DMS79 (cell line): ENCODE measurements around the gene EMSY.

Experiments
- DNase-seq: peaks from one replicate; lab custom pipeline; 2025; lab: John Stamatoyannopoulos, UW

EMSY gene

DNA sequence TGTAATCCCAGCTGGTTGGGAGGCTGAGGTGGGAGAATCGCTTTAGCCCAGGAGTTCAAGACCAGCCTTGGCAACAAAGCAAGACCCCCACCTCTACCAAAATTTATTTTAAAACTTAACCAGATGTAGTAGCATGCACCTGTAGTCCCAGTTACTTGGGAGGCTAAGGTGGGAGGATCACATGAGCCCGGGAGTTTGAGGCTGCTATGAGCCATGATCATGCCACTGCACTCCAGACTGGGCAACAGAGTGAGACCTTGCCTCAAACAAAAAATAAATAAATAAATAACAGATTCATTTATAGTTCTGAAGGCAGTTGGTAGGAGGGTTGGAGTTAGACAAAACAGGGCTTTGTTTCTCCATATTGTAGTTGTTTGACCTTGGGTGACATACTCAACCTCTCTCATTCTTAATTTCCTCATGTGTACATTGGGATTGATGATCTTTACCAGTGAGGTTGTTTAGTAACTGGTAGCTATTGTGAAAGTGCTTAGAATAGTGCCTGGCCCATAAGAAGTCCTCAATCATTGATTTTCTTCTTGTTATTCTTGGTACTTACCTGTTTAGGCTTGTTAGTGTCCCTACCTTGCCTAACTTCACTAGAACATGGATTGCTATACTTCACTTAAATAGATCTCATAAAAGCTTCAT lies 79.1 kb downstream of the EMSY start:
- DNase-seq, result no peak

DNA sequence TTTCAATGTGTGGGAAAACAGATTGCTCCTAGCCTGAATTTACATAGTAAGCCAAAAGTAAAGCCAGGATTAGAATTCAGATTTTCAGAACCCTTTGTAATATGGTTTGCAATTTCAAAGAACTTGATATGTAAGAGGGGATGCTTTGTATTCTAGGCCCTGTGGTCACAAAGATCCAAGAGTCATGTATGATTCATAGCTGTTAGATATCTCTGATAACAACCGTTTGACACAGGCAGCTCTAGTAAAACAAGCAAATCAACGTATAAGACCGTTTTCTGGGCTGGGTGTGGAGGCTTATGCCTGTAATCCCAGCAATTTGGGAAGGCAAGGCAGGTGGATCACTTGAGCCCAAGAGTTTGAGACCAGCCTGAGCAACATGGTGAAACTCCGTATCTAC lies 79.6 kb downstream of the EMSY start:
- no peak for DNase-seq

DNA sequence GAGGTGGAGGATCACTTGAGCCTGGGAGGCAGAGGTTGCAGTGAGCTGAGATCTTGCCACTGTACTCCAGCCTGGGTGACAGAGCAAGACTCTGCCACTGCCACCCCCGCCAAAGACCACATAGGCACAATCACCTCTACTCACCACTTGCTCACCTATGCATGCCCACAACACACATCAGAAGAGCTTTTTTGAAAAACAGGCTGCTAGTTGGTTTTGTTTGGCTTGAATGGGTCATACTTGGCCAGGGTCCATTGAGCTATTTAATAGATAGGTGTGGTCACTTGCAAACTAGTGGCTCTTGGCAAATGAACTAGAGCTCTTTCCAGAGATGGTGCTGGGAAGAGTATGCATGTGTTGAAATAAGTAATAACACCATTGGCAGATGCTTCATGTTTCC lies 80.1 kb downstream of the EMSY start:
- DNase-seq, result peak; percentile 1

DNA sequence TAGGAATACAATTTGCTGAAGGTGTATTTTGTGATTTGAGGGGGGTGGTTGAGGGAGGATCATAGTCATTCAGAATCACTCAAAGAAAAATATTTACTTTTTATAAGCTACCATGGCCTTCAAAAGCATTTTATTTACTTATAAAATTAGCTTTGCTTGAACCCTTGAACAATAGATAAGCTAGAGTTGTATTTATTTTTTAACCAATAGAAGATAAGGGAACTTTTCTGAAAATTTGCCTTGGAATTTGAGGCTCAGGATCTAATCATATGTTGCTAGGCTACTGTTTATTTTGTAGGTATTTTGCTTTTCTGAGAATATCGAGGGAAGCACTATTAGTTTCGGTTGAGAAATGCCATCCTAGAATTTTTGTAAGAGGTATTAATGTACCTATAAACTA lies 82.1 kb downstream of the EMSY start:
- DNase-seq, result no peak

DNA sequence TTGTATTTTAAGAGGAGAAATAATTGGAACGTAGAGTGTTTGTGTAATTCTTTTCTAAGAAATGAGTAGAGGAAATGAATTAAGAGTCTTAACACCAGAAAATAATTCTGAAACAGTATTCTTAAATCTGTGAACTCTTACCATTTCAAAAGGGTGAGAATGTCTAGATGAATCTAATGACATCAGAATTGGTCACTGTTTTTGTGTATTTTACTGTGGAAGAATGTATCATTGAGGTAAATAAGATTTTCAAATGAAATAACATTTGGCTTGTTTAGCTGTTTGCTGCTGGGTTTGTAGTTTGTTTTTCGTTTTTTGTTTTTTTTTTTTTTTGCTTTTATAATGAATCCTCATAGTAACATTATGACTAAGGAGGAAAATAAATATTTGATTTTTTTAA lies 97.6 kb downstream of the EMSY start:
- DNase-seq, result no peak

DNA sequence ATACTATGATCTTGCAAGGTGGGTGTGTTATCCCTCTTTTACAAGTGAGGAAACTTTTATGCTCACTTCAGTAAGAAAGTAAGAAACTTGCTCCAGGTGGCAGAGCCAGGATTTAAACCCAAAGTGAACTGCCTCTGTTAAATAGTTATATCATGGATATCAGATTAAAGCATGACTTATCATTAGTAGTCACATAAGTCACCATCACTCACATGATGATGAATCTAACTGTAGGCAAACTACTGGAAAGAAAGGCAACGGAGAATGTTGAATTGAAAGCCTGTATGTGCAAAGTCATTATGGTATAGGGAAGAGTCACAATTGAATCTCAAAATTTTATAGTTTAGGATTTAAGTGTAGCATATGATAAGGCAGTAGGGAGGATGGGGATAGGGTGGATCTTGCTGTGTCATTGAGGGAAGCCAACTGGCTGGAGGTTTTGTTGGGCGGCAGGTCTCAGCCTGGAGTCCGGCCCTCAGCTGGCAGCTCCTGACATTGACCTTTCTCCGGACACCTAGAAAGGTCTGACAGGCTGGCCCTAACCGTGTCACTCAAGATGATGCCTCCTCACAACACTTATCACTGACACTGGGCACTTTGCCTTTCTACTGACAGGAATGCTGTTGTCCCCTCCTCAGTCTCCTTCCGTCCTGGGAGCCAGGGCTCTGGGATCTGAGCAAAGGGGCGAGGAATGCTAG lies 98.3 kb downstream of the EMSY start:
- DNase-seq, result no peak

DNA sequence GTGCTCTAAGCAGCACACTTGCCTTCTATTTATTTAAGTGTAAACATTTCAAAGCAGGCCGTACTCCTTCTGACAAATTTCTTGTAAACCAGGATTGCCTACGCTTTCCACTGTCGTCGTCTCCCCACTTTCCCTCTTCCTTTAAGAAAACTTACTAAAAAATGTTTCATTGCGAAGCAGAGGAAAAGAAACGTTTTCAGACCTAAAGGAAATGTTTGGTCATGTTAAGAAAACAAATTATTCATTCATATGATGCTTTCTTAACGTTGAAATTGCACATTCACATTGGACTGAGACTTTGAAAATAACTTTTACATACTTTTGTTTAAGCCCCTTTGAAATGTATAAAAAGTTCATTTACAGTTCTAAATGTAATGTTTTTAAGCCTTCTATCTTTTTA lies 106.0 kb downstream of the EMSY start:
- DNase-seq, result no peak

DNA sequence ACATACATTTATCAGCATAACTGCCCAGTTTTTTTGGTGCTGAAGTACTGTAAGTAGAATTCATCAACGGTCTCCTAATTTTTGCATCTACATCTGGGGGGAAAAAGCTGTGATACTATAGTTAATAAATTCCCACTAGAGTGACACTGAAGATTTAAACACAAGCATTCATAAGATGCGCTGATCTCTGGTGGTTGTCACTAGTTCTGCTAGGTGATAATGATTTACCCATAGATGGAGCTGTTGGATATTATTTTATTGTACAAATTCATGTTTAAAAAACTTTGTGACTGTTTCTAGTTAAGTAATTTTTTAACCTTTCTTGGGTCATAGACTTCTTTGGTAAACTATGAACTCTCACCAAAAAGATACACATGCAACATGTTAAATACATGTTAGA lies 106.6 kb downstream of the EMSY start:
- DNase-seq, result no peak

DNA sequence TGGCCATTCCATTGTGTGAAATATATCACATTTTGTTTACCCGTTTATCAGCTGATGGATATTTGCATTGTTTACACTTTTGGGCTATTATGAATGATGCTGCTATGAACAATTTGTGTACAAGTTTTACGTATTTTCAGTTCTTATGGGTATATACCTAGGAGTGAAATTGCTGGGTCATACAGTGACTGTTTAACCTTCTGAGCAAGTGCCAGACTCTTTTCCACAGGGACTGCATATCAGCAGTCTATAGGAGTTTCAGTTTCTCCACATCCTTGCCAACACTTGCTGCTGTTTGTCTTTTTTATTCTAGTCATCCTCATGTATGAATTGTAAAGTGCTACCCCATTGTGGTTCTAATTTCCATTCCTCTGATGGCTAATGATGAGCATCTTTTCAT lies 108.2 kb downstream of the EMSY start:
- no peak for DNase-seq

DNA sequence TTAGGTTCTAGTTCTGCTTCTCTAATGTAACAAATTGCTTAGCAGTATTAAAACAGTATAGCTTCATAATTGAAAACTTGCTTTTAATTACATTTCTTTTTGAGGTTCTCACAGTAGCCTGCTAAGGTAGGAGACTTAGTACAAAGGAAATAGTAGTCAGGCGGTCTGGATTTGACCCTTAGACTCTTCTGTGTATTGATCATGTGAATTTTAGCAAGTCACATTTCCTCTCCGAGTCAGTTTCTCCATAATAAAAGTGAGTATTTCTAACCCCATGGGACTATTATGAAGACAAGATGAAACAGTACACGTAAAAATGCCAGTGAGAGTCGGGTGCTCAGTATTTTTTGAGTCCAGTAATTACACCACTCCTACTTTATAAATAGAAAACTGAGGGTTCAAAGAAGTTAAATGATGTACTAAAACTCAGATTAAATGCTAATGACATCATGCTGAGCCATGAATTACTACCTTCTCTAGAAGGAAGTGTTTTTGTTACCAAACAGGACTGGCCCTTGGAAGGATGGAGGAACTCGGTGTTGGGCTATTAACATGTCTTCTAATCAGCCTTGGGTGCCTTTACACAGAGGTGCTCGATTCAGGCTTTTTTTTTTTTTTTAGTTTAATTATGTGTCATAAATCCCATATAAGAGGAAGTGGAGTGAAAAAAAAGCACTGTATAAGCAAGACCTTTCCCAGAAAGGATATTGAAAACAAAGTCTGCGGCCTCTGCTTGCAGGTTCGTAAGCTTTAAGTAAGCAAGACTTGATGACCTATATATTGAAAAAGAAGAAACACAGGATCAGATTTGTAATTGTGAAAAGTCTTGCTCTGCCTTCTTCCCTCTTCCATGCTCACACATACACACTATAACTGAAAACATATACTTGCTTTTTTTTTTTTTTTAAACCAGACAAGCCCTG lies 109.0 kb downstream of the EMSY start:
- no peak for DNase-seq

DNA sequence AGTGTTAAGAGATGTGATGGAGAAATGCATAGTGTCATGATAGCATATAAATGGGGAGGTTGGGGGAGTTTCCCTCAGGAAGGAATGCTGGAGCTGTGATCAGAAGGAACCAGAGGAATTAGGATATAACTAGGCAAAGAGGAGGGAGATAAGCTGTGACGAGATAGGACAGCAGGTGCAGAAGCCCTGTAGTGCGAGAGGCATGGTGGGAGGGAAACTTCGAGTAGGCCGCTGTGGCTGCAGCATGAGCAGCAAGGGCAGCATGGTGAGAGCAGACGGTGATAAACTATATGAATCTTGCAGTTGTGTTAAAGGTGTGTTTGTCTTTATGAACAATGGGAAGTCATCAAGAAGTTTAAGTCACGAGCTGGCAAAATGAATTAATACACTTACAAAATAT lies 109.9 kb downstream of the EMSY start:
- DNase-seq, result no peak

DNA sequence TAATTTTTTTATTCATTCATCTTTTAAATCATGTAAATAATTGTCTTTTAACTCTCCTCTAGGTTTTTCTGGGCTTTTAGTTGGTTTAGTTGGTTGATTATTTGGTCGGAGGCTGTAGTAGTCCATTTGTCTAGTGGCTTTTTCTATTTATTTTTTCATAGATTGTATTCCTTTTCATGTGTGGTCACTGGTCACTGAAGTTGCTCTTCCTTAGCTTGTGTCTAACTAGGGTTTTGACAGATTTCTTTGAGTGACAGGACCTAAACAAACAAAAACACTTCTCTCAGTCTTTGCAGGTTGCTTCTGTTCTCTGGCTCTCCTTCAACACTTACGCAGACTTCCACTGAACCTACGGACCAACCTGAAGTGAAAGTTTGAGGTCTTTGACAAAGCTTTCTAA lies 112.6 kb downstream of the EMSY start:
- DNase-seq, result no peak

DNA sequence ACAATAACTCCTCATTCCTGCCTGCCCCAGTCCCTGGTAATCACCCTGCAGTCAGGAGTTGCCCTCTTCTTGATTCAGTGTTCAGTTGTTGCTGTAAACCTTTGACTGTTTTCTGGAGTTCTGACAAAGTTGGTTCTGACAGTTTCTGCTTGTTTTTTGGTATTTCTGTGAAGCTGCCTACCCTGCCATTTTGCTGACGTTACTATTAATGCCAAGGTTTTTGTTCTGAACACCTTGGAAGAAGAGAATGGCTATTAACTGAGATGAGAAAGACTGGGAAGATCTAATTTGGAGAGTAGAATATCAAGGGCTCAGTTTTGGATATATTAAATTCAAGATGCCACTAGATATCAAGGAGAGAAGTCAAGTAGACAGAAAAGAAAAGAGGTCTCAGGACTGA lies 113.7 kb downstream of the EMSY start:
- DNase-seq, result no peak

DNA sequence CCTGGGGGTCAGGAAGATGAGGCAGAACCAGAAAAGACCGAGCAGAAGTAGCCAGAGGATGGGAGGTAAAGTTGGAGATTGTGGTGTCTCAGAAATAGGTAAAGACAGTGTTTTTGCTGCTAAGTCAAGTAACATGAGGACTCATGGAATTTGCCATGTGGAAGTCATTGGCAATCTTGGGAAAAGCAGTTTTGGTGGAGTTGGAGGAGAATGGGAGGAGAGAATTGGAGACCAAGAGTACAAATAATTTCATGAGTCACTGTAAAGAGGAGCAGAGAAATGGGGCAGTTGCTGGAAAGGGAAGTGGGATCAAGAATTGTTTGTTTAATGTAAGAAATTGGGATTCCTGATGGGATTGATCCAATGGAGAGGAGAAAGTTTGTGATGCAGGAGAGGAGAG lies 114.1 kb downstream of the EMSY start:
- DNase-seq, result no peak

DNA sequence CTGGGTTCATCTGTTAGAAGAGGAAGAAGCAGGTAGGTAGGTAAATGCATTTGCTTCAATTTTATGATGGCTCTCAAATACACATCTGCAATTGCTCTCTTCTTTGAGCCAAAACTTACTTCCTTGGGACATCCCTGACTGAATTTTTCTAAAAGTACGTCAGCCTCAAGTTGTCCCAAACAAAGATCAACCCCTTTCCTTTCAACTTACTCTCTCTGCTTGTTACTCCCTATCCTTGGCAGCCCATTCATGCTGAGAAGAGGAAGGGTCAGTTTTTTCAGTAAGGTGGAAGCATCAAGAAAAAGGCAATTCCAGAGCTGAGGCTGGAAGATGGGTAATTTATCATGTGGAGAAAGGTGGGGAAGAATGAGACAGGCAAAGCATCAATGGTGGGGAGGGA lies 114.5 kb downstream of the EMSY start:
- DNase-seq, result no peak

DNA sequence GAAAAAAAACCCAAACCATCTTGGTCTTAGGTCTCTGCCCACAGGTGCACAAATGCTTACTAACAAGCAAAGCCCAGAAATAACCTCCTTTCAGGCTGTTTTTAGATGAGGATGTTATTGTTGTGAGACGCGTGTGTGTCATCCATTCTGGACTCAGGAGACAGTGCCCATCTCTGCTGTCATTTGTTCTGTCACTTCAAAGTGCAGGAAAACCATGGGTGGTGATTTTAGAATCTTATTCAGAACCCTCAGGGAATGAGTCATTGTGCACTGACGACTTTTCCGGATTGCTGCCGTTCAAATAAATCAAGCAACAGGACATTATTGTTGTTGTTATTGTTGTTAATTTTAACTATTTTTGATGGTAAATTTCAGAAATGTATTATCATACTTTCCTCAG lies 115.4 kb downstream of the EMSY start:
- DNase-seq, result no peak

DNA sequence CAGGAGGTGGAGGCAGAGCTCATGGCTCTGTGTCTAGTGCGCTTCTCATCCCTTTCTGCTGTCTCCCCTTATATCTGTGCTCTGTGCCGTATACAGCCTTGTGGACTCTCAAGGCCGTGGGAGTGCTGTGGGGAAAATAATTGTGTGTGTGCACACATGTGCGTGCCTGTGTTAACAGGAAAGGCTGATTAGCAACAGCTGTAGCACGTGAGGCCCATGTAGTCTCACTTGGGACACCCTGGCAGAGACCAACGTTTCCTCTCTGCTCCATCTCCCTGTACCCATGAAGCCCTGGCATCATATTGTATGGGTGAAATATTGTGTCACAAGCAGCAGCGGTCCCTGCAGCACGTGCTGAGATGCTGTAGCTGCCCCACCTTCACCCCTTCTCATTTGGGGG lies 116.4 kb downstream of the EMSY start:
- DNase-seq, result no peak

DNA sequence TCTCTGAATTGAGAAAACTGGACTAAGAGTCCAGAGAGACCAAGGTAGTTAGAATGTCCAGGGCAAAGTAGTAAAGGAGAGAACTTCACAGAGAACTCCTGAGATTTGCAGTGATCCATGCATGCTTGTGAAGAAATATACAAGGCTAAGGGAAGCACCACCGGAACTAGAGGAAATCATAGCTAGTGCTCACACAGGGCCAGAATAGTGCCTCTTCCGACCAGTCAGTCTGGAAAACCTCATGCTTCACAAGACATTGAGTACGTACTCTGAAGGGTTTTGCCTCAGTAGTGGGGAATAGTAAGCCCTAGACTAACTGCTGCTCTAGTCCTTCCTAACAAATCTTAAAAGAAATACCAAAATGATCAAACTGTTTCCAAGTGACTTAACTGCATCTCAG lies 117.7 kb downstream of the EMSY start:
- DNase-seq, result no peak

DNA sequence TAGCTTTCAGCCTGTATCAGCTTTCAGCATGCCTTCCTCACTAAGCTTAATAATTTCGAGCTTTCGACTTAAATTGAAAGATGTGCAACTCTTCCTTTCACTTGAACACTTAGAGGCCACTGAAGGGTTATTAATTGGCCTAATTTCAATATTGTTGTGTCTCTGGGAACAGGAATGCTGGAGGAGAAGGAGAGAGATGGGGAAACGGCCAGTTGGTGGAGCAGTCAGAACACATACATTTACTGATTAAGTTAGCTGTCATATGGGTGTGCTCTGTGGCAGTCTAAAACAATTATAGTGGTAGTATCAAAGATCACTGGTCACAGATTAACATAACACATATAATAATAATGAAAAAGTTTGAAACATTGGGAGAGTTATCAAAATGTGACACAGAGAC lies 119.5 kb downstream of the EMSY start:
- no peak for DNase-seq

DNA sequence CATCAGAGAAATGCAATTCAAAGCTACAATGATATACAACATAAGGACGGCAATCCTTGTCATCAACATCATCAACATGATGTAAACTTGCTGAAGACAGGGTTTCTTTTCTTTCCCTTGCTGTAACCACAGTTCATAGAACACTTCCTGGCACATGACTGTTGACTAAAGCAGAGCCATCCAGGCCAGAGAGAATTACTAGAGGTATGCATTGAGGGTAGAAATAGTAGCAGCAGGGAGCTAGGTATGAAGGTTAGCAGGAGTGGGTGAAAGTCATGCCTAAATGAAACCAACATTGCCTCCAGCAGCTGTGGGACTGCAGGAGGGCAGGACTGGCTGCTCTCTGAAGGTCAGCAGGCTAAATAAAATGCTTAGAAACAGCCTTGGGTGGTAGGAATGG lies 122.0 kb downstream of the EMSY start:
- no peak for DNase-seq

DNA sequence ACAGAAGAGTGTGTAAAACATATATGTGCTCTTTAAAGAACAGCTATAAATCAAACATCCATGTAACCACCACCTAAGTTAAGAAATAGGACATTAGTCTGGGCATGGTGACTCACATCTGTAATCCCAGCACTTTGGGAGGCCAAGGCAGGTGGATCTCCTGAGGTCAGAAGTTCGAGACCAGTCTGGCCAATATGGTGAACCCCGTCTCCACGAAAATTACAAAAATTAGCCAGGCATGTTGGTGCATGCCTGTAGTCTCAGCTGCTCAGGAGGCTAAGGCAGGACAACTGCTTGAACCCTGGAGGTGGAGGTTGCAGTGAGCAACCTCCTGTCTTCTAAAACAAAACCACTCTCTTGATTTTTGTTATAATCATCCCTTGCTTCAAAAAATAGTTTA lies 122.4 kb downstream of the EMSY start:
- DNase-seq, result no peak

DNA sequence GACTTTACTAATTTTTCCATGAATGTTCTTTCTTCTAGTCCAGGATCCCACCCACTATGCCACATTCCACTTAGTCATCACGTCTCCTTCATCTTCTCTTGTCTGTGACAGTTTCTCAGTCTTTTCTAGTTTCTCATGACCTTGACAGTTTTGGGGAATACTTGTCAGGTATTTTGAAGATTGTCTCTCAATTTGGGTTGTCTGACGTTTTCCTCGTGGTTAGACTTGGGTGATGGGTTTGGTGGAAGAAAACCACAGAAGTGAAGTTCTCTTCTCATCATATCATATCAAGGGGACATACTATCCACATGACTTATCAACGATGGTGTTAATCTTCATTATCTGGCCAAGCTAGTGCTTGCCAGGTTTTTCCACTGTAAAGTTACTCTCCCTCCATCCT lies 123.3 kb downstream of the EMSY start:
- DNase-seq, result no peak

DNA sequence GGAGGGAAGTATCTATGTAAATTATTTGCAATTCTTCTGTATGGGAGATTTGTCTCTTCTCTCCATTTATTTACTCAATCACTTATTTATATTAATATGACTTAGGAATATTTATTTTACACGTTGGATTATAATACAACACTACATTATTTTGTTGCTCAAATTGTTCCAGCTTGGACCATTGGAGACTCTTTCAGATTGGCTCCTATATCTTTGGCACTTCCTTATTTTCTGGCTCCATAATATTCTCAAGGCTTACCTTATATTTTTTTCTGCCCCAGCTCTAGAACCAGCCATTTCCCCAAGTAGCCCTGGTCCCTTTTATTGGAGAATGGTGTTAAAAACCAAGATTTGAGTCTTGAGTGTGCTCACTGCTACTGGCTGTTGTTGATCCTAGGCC lies 123.8 kb downstream of the EMSY start:
- DNase-seq, result no peak
